Stimulated activated CD8-positive, alpha-beta memory T cell treated with anti-CD3 and anti-CD28 coated beads, Interleukin-15, amount 100 ng/mL, for 1 hour (primary cell): ENCODE measurements around the gene ST3GAL3.
A peak's percentile ranks its signal among the peaks of the same experiment; 100 is the strongest.

ENCODE experiments used
- DNase-seq: peaks from one replicate; pipeline ENCODE4 v3.0.0-alpha.2; 2020; ENCODE audit warnings: low read depth

Gene ST3GAL3

DNA sequence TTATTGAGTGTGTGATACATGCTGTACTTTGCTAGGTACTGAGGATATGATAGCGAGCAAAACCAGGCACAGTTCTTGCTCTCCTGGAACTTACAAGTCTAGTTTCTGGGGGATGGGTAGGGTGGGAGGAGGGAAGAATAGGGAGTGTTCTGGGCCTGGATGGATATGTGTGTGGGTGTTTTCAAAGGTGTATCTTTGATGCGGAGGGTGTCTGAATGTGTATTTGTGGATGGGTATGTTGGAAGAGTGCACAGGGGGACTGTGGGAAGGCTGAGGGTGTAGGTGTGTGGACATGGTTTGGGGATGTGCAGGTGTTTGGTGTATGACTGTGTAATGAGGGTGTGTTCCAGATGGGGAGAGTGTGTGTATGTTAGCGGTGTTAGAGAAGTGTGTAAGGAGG lies 258.0 kb downstream of the ST3GAL3 start:
- no peak for DNase-seq

DNA sequence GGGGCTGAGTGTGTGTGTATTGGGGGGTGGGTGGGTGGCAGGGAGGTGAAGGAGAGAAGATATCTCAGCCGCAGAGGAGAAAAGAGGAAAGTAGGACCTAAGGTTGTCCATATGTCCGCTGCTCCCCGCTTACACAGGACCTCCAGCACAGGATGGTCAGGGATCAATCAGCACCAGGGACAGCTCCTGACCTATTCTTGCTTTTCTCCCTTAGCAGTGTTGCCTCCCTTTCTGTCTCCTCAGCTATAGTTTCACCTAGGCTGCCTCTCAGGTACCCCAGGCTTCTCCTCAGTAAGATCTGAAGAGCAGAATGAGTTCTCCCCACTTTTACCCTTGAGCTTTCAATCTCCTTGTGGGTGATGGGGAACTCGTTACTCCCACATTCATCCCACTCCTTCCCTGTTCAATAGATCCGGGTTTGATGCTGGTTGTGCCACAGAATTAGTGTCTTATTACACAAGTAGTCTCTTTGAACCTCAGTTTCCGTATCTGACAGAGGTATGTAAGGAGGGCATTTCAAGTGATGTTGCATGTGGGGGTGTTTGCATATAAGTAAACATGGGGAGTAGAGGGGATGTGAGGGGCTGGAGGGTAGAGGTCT lies 261.1 kb downstream of the ST3GAL3 start:
- DNase-seq = no peak

DNA sequence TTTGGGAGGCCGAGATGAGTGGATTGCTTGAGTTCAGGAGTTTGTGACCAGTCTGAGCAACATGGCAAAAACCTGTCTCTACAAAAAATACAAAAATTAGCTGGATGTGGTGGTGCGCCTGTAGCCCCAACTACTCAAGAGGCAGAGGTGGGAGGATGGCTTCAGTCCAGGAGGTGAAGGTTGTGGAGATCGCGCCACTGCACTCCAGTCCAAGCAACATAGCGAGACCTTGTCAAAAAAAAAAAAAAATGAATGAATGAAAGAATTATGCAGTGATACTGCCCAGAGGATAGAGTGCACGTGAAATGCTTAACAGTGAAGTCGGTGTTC lies 262.0 kb downstream of the ST3GAL3 start:
- DNase-seq = no peak

DNA sequence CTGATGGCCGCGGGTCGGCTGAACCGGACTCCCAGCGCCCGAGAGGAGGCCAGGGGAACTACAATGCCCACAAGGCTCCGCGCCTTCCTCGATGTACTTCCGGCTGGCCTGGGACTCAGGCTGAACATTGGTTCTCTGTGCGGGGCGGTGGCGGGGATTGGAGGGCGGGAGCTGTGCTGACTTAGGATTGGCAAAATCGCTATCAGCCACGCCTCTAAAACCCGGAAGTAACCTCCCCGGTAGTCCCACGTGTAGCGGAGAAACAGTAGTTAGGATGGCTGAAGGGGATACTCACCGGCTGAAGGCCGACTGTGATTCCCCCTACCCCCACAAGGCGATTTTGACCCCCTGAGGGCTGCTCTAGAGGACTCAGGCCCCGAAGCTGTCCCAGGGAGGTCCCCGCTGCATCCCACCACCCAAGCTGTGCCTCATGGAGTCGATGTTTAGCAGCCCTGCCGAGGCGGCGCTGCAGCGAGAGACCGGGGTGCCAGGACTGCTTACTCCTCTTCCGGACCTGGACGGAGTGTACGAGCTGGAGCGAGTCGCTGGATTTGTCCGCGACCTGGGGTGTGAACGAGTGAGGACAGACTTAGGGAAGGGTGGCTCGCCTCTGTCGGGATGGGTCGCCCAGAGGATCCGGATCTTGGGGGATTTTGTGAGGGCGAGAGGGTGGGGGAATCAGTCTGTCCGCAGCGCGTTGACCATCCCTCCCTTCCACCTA lies 262.6 kb downstream of the ST3GAL3 start, which contains the start of gene DPH2:
Gene DPH2 (plus strand): TSS at position 265 of the 721 bp plus-strand sequence. CDS start 166 bp downstream, at position 431.
- peak; percentile 93 for DNase-seq

DNA sequence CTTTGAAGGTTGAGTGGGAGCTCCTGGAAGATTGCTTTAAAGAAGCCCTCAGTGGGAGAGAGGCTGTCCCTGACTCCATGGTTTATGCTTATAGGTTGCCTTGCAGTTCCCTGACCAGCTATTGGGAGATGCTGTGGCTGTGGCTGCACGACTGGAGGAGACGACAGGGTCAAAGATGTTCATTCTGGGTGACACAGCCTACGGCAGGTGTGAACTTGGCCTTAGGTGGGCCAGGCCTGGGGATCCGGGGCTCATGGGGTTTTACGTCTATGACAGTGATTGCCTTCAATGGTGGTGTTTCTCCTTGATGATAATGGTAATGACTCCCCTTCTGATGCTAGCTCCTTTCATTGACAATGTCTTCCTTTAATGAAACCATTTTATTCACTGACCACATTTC lies 263.2 kb downstream of the ST3GAL3 start:
- DNase-seq = no peak

DNA sequence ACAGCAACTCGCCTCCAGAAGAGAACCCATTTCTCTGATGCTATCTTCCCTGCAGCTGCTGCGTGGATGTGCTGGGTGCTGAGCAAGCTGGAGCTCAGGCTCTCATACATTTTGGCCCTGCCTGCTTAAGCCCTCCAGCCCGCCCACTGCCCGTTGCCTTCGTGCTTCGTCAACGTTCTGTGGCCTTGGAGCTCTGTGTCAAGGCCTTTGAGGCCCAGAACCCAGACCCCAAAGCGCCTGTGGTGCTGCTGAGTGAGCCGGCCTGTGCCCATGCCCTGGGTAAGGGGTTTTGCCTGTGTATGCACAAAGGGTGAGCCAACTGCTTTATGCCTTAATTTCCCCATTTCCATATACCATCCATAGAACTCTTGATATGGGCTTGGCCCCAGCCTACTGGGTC lies 263.6 kb downstream of the ST3GAL3 start:
- DNase-seq = no peak

DNA sequence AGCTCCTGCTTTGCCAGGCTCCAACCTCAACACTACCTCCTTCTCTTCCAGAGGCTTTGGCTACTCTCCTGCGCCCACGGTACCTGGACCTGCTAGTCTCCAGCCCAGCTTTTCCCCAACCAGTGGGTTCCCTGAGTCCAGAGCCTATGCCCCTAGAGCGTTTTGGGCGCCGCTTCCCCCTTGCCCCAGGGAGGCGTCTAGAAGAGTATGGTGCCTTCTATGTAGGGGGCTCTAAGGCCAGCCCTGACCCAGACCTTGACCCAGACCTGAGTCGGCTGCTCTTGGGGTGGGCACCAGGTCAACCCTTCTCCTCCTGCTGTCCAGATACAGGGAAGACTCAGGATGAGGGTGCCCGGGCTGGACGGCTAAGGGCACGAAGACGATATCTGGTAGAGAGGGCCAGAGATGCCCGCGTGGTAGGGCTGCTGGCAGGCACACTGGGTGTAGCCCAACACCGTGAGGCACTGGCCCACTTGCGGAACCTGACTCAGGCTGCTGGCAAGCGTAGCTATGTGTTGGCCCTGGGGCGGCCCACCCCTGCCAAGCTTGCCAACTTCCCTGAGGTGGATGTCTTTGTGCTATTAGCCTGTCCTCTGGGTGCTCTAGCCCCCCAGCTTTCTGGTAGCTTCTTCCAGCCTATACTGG lies 264.1 kb downstream of the ST3GAL3 start:
- DNase-seq = no peak

DNA sequence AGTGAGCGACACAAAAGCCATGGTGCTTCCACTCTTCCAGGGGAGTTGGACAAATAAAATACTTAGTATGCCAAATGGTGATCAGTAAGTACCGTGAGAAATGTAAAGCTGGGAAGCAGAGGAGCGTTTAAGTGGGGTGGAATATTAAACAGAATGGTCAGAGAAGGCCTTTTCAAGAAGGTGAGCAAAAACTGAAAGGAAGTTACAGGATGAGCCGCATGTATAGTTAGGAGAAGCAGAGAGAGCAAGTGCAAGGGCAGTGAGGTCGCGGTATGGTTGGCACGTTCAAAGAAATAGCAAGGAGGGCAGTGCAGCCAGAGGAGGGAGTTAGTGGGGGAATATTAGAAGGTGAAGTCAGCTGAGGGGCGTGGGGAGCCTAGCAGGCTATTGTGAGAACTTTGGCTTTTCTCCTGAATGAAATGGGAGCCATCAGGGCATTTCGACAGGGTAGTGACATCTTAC lies 266.7 kb downstream of the ST3GAL3 start:
- DNase-seq = no peak

DNA sequence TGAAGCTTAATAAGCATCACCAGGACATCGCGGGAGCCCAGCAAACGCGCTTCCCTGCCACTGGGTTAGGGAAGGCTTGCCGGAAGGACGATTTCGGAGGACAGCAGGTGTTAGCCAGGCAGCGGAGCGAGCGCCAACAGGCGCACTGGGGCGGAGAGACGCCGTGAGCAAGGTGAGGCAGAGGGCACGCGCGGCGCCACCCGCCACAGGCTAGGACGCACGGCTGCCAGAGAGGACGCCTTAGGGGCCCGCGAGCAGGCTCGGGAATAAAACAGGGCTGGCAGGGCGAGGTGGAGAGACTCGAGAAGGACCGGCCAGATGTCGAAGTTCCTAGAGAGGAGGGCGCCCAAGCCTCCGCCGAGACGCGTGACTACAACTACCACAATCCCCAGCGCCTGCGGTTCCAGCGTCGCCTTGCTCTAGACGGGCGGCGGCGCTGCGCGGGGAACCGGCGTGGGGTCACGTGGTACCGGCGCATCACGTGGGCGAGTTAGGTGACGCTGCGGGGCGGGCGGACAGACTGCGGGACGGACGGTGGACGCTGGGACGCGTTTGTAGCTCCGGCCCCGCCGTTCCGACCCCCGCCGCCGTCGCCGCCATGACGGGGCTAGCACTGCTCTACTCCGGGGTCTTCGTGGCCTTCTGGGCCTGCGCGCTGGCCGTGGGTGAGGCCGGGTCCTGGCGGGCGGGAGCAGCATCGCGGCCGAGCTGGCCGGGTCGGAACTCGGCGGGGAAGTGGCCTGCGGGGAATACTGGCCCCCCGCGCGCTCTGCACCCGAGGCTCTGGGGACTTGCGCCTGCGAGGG lies 267.3 kb downstream of the ST3GAL3 start, which contains the start of gene ATP6V0B:
Gene ATP6V0B (plus strand): TSS at position 518 of the 806 bp plus-strand sequence. CDS start 81 bp downstream, at position 599.
- peak; percentile 90 for DNase-seq

DNA sequence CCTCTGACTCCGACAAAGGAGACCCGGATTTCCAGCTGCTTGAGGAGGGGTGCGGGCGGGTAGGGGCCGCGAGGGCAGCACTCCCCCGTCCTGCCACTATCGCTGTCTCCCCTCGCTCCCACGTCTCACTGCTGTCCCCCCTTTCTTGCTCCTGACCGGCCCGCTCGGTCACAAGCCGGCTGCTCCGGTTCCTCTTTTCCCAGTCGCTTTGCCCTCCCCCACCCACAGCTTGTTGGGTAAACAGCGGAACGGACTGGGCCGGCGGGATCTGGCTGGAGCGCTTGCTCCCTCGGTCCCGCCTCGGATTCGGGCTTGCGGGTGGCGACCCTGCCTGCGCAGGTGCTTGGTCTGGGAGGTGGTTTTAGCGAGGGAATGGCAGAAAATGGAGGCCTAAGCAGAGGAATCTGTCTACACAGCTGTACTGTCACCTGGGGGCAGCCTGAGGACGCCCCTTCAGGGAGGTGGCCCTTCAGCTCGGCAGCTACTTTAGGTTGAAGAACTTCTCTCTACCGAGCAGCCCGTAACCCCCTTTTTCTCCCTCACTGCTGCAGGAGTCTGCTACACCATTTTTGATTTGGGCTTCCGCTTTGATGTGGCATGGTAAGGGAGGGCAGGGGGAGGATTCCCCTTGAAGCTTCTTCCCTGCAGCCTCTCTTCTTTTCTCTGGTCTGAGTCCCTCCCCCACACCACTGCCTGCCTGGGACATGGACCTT lies 268.1 kb downstream of the ST3GAL3 start:
- no peak for DNase-seq

DNA sequence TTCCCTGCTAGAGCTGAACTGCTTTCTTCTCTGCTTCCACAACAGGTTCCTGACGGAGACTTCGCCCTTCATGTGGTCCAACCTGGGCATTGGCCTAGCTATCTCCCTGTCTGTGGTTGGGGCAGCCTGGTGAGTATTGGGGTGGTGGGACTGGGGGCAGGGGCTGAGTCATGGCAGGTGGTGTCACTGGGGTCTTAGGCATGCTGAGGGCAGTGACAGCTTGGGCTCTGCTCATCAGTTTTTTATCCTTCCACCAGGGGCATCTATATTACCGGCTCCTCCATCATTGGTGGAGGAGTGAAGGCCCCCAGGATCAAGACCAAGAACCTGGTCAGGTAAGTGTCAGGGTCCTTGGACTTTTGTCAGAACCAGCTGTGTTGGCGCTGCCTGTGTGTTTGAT lies 268.7 kb downstream of the ST3GAL3 start:
- no peak for DNase-seq

DNA sequence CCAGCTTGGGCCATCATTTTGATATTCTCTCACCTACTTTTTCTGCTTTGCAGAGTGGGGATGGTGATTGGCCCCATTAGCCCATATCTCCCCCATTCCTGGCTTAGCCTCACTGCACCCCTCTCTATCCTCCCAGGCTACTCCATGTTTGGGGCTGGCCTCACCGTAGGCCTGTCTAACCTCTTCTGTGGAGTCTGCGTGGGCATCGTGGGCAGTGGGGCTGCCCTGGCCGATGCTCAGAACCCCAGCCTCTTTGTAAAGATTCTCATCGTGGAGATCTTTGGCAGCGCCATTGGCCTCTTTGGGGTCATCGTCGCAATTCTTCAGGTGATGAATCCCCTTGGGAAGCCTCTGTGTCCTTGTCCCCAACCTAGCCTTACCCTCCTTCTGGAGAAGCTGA lies 269.6 kb downstream of the ST3GAL3 start:
- DNase-seq = no peak

DNA sequence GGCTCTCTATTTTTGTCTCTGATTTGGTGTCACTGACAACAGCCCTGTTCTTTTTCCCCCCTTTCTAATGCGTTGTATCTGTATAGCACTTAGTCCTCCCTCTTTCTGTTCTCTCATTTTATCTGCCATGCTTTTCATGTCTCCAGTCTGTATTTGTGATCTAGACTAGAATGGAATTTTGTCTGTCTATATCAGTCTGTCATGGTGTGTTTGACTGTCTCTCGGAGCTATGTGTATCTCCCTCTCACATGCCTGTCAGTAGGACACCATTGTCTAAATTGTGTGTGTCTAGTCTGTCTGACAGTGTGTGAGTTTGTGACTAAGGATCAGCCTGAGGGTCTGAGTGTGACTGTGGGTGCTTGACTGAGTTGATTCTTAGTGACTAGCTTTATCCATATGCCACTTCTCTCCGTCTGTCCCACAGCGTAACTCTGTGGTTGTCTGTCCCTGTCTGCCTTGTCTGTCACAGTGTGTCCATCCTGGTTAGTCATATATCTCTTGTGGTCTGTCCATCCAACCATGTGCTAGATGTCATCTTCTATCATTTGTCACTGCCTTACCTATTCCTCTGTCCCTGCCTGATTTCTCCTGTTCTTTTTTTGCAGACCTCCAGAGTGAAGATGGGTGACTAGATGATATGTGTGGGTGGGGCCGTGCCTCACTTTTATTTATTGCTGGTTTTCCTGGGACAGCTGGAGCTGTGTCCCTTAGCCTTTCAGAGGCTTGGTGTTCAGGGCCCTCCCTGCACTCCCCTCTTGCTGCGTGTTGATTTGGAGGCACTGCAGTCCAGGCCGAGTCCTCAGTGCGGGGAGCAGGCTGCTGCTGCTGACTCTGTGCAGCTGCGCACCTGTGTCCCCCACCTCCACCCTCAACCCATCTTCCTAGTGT lies 270.3 kb downstream of the ST3GAL3 start:
- DNase-seq = no peak

DNA sequence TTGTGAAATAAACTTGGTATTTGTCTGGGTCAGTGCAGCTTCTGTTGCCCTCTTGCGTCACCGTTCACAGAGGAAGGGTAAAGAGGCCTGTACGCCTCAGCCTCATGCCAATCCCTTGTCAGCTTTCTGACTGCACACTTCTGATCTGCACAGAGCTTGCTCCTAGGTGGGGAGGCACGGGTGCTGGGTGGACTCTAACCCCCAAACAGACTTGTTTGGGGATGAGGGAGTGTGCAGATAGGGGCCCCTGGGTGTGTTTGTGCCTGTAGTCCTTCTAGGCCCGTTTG lies 270.9 kb downstream of the ST3GAL3 start:
- no peak for DNase-seq

DNA sequence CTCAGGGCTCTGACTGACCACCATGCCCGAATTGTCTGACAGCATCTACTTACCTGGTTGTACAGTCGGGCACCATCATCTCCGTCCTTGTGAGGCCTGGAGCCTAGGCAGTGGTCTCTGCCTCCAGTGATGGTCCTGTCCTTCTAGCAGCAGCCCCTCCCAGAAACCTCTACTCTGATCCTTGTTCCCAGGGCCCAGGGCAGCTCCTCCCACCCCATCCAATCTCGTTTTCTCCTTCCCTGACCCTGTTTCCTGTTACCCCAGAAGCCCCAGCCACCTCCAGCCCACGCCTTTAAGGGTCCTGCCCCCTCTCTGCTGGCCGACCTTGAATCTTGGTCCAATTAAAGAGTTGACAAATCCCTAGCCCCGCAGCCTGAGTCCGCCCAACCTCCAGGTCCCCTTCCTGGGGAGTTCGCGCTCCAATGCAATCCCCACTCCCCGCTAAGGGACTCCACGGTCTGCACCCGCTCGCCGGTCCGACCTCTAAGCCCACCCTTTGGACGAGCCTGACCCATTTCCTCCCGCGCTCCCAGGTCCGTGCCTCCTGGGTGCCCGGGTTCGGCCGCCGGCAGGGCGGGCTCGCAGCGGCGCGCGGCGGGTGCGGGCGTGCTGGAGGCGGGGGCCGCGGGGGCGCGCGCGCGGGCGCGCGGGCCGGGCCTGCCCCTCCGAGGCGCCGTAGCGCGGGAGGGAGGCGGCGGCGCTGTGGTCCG lies 271.4 kb downstream of the ST3GAL3 start, which contains the start of gene B4GALT2:
Gene B4GALT2 (plus strand): TSS at position 660 of the 710 bp plus-strand sequence. CDS start 1,951 bp downstream, outside the sequence.
- no peak for DNase-seq

DNA sequence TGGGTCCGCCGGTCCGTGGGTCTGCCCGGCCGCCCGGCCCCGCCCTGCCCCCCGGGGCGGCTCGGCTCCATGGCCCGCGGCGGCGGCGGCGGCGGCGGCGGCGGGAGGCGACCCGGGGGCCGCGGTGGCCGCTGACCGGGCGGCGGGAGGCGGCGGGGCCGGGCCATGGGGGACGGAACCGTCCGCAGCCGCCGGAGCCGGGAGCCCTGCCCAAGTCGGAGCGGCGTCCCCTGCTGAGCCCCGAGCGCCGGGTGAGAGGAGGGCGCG lies 271.9 kb downstream of the ST3GAL3 start:
- DNase-seq = no peak

DNA sequence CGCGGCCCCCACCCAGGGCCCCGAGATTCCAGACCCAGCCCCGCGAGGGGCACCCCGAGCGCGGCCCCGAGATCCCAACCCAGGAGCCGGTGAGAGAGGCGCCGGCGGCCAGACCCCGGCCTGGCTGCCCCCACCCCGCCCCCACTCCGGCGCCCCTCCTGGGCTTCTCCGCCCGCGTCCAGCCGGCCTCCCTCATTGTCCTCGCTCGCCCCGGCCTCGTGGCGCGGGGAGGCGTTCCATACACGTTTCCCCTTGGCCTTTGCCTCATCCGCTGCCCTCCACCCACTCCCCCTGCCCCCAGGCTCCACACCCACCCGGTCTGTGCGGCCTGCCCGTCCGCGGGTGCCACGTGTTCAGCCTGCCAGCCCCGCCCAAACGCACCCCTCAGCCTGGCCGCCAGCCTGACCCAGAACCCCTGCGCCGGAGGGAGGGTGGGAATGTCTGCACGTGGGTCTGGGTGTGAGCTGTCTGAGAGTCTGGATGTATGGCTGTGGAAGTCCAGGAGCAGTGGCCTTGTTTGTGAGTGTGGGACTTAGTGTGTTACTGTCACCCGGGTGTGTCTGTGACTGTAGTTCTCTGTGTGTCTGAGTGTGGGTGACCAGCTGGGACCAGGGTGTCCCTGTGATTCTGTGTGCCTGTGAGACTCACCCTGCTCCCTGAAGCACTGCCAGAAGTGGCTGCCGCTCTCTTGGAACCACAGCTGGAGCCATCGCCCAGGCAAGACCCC lies 272.4 kb downstream of the ST3GAL3 start:
- no peak for DNase-seq

DNA sequence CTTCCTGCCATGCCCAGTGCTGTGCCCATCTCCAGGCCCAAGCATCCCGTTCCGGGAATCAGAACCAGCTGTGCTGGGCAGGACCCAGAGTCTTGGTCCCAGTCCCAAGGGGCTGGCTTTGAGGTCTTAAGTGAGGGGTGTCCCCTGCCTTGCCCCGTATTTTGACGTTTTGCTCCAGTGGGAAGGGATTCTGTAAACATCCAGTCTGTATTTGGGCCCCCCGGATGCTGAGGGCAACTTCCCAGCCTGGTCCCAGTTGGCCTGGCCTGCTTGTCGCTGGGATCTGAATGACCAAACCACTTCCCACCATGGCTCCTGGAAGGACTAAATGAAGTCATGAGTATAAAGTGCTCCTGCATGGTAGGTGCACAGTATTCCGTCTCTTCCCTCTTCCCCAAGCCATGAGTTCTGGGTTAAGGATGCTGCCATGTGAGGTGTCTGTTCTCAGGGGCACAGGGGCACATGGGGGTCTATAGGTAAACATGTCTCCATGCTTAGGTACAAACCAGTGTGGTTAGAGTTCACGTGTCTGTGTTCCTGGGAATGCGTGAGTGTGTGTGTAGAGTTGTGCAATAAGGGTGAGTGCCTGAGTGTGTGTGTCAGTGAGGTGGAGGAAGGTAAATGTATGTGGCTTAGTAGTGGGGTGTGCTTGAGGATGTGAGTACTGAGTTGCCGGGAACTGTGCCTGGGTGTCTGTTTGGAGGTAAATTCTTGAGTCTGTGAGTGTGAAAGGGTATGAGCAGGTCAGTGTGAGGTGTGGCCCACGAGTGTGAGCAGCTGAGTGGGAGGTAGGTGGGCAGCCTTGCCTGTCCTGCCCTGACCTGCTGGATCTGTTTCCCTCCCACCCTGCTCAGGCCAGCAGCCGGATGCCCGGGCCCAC lies 273.2 kb downstream of the ST3GAL3 start:
- DNase-seq = no peak
